SK-MEL-5 (cell line): Measurements from ENCODE around the gene WDFY1. TPM values are rescaled to one million over a fixed set of nuclear protein-coding genes. Genes with fewer than 3 reads are reported as not detected.

Experiments
- DNase-seq: peaks from one replicate; pipeline ENCODE4 v3.0.0-alpha.2; 2016; ENCODE audit warnings: low read depth, low spot score
- in situ Hi-C: cut with HindIII; loops from 2 replicates; pipeline ENCODE4 v1.10.0; 2016; ENCODE audit warnings: low sequenced_read_pairs, high pct_unique_total_duplicates, low pct_unique_long_range_greater_than_20kb
- total RNA-seq: library from RNA; depleted of rRNA; stranded (reverse); fragments of >200 nt; shearing (Covaris generic); gene quantifications from 2 replicates; pipeline ENCODE4 v1.2.3, GENCODE V29; 2014; rRNA removed

WDFY1 gene
- total RNA-seq, 1 experiment from 2014 or later = 156 TPM

DNA sequence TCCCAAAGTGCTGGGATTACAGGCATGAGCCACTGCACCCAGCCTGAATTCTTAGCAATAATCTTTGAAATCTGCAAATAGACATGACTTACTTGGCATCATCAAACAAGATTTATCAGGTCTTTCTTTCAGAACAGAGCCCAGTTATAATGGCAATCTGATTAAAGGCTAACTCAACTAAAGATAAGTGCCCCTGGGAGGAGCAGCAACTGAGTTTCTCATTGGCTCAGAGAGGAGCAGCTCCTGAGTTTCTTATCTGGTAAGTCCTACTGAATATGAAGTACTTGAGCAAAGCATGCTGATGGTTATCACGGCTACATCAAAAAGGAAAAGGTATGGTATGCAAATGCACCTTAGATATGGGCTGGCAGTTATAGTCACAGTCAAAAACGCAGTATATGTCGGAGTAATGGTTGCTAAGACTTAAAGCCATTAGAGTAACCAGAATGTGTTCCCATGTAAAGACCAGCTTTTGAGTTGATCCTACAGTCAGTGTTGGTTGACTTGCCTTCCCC, 92.8 kb downstream of the WDFY1 start:
- DNase-seq = no peak
- in situ Hi-C loops = no loop called here

DNA sequence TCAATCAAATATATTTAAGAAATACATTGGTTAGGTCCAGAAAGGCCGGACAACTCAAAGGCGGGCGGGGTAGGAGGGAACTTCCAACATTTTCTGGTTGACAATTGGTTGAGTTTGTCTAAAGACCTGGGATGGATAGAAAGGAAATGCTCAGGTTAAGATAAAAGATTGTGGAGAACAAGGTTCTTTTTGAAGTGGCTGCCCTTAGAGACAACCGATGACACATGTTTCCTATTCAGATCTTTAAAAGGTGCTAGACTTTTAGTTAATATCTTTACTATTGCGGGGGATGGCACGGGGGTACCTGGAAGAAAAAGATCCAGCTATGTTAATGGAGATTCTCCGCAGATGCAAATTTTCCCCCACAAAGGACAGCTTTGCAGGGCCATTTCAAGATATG, 97.7 kb downstream of the WDFY1 start:
- no peak for DNase-seq
- in situ Hi-C loops = no loop called here

DNA sequence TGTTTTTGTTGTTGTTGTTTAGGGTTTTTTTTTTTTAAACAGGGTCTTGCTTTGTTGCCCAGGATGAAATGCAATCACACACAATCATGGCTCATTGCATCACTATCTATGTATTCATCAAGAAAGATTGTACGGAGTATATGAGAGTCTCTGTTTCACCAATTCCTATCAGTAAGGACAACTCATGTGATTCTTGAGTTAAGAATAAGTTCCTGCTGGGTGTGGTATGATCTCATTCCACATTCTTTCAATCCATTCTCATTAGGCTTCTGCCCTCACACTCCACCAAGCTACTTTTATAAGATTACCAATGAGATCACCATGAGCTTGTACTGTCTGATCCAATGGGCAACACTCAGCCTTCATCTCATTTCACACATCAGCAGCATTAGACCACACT, 98.6 kb downstream of the WDFY1 start:
- in situ Hi-C loops = no loop called here
- peak; percentile 65 for DNase-seq

DNA sequence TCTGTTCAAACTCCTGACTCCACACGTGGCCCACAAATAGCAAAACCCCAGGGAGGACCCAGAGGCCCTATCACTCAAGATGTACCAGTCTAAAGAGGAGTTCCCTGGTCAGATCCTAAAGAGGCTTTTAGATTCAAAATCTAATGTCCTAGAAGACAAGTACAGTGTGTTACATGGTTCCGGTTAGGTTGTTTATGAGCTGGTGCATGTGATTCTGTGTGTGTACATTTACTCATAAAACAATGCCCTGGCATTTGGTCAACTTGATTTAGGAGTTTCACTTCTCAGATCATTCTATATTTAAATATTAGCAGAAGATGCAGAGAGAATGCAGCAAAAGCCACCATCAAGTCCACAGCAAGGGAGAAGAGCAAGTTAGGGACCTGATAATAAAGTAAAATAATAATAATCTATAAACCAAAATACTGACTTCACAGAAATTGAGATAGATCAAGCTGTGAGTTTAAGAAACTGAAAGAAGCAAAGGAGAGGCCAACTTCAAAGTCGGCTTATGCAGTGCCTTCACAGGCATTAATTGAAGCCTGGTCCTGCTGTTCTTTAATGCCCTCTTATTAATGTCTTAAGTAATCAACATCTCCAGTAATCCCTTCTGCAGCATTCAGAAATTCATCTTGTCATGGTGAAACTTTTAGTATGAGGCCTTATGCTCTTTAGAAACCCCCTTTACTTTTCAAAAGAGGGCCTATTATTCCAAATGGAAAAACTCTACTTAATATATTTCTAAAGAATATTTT, 103.5 kb downstream of the WDFY1 start:
- peak; percentile 63 for DNase-seq
- in situ Hi-C loops = no loop called here

DNA sequence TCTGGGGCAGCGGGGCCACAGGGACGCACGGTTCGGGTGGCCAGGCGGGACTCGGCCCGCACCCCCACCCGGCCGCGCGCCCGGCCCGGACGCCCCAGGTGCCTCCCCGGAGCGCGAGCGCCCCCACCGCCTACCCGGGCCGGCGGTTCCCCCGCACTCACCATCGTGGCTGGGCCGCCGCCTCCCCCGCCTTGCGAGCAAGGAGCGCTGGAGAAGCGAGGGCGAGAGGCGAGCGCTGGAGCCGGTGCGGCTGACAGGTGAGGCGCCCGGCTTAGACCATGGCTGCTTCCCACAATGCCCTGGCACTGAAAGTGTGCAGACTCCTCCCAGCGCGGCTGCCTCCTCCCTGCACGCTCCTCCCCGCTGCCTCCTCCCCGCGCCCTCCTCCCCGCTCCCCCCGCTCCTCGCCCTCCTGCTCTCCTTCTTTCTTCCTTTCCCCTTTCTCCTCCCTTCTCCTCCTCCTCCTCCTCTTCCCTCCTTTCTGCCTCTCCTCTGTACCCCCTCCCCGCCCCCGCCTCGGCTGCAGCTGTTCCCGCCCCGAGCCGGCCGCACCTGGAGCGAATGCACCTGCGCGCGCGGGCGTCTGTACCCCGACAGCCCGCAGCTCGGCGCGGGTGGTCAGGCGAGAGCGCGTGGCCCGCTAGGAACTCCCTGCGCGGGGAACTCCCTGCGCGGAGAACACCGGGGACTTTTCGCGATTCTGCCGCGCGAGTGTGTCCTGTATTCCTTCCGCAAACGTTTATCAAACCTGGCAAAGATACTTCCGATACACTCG, 107.7 kb downstream of the WDFY1 start, which contains the start of gene AP1S3:
Gene AP1S3 (minus strand): TSS at position 296 of the 775 bp plus-strand sequence. CDS start 132 bp downstream, at position 164.
- peak; percentile 64 for DNase-seq
- in situ Hi-C loops = no loop called here

DNA sequence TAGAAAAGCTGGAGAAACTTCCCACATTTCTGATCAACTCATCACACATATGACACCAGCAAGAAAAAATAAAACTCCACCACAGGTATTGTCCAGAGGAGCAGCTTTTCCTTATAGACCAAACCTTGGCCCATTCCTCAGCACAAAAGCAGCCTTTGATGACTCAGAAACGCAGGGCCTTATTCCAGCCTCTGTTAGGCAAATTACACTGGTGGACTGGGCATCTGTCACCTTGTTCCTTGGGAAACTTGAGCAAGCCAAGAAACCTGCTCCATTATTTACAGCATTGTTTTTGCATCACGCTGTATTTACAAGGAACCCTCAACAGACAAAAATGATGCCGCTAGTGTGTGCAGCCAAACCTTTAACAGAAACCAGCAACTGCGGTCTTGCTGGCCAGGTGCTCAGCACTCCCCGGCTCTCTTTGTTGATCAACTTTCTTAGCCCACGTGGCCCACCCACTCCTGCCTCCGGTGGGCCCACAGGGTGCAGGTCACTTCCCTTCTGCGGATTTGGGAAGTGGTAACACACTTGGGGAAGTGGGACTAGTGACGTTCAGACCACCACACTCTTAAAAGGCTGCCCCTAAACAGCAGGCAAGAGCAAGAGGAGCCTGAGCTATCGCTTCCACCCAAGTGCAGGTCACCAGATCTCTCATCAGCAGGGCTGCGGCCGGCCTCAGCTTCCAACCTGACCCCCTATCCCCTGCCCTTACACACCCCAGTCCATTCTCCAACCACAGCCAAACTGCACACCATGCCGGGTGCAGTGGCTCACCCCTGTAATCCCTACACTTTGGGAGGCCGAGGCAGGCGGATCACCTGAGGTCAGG, 109.2 kb downstream of the WDFY1 start:
- no peak for DNase-seq

DNA sequence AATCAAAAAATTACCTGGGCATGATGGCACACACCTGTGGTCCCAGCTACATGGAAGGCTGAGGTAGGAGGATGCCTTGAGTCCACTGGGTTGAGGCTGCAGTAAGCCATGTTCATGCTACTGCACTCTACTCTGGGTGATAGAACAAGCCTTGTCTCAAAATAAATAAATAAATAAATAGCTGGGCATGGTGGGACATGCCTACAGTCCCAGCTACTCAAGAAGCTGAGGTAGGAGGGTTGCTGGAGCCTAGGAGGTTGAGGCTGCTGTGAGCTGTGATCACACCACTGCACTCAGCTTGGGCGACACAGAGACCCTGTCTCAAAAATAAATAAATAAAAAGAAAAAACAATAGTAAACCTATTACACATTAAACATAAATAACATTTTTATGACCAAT, 110.7 kb downstream of the WDFY1 start:
- no peak for DNase-seq
- in situ Hi-C loops = no loop called here

More for the DNA sequence above, 109.2 kb downstream of the WDFY1 start:
- in situ Hi-C loops = no loop called here

DNA sequence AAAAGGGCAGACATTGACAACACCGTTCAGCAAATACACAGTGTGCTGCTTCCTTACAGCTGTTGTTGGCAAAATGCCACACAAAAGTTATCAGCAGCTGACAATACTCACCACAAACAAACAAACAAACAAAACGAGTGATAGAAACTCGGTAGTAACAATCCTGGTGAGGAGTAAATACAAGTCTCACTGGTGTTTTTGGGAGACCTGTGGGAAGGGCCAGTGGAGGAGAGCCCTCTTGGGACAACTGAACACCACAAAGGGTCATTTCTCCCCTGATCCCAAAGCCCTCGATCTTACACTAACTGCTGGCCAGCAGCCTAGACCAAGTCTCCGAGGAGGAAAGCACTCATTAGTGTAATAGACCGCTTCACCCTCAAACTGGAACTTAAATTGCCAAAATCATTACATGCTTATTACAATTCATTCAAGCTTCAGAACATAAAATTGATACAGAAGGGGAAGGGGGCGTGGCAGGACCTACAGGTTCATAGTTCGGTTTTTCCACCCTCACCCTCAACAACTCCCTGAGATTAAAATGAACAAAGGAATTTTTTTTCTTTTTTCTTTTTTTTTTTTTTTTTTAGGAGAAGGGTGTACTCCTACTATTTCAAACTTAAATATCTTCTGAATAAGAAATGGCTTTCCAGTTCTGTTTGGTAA, 112.8 kb downstream of the WDFY1 start:
- DNase-seq = peak; percentile 29
- in situ Hi-C loops = no loop called here

DNA sequence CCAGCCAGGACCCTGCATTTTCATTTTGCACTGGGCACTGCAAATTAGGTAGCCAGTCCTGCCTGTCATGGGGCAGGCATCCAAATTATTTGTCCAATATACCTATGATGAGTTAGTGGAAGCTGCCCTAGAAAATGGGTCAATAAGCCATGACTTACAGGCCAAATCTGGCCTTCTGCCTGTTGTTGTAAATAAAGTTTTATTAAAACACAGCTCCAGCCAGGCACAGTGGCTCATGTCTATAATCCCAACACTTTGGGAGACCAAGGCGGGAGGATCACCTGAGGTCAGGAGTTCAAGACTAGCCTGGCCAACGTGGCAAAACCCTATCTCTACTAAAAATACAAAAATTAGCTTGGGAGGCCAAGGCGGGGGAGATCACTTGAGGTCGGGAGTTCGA, 116.0 kb downstream of the WDFY1 start:
- in situ Hi-C loops = no loop called here

DNA sequence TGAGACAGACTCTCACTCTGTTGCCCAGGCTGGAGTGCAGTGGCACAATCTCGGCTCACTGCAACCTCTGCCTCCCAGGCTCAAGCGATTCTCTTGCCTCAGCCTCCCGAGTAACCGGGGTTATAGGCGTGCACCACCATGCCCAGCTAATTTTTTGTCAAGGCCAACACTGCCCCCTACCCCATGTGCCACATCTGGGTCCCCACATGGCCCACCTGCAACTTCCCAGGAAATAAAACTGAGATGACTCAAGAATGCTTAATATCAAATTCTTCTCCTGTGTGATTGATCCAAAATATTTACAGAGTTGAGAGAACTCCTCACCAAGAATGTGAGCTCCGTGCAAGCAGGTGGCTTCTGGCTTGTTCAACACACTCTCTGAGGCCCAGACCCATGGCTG, 116.8 kb downstream of the WDFY1 start:
- in situ Hi-C loops = no loop called here

More for the DNA sequence above, 116.0 kb downstream of the WDFY1 start:
- no peak for DNase-seq

DNA sequence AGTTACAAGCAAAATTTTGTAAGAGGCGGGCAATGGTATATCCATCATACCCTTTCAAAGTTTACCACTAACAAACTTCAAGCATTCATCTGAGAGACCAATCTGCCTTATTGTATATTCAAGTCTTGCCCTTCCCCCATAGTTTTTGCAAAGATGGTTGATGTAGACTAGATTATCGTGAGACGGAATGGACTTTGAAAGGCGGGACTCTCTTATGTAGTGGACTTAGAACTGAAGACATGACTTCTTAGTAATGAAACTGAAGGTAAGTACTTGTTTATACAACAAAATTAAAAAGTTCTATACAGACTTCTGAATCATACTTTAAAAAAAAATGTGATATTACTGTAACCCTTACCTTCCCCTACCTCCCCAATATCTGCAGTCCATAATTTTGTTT, 118.1 kb downstream of the WDFY1 start:
- in situ Hi-C loops = no loop called here
- no peak for DNase-seq

More for the DNA sequence above, 116.8 kb downstream of the WDFY1 start:
- no peak for DNase-seq

Other genes starting within 250 kb of the WDFY1 start
- 12.7 and 15.5 TPM in 2 replicates for gene AP1S3, start 107.8 kb downstream of the WDFY1 start, total RNA-seq
- 92.5 and 92.8 TPM in 2 replicates for gene MRPL44, start 12.1 kb upstream of the WDFY1 start, total RNA-seq
- gene SERPINE2, start 94.0 kb upstream of the WDFY1 start, total RNA-seq = 108 and 109 TPM in 2 replicates